CD1c-positive myeloid dendritic cell (primary cell): ENCODE measurements around the gene KRTAP21-2.
"Not testable (repeated sequence)": the region's sequence is repeated elsewhere in the genome, so short reads cannot be mapped to it uniquely, and the experiment has no call there.

Source experiments
- DNase-seq: peaks from one replicate; pipeline ENCODE4 v3.0.0-alpha.2; 2016; ENCODE audit errors: extremely low spot score

KRTAP21-2 gene

GRCh38 chr21:30747159-30747558 lies at the start of gene KRTAP21-2:
Gene KRTAP21-2 (minus strand): TSS chr21:30747259. CDS start chr21:30747202, 57 bp downstream.
- DNase-seq = no peak

GRCh38 chr21:30793581-30794314 lies 46.7 kb upstream of the KRTAP21-2 start:
- no peak for DNase-seq

GRCh38 chr21:30779249-30779648 lies 32.2 kb upstream of the KRTAP21-2 start:
- no peak for DNase-seq

GRCh38 chr21:30769724-30770431 lies 22.8 kb upstream of the KRTAP21-2 start:
- no peak for DNase-seq

DNA sequence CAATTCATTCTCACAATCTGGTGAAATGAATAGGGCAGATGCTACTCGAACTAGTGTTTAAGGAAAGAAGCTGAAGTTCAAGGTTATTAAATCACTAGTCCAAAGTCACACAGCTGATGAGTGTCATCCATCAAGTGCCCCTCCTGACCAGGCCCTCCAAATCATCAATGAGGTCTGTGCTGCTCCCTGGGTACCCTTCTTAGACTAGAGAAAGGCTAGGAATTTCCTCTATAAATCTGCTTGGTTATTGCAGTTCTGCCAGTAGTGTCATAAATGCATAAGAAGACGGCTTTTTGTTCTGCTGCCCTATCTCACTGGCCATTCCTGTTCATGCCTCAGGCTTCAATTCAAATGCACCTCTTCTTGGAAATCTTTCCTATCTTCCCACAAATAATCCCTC lies 13.7 kb upstream of the KRTAP21-2 start:
- no peak for DNase-seq

DNA sequence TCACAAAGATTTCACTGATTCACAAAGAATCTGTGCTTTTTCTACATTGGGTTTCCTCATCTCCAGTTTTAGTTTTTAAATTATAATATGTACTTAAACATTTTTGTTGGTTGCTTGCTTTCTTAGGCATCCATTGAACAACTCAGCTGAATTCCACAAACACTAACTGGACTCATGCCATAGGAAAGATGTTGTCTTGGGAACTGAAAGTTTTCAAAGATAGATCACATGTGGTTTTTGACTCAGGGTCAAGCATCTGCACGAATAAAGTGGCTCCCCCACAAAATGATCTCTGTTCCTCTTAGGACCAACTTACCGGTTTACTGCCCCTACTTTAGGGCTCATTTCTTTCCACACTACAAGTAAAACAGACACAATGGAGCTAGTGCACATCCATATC lies 11.2 kb upstream of the KRTAP21-2 start:
- DNase-seq = no peak

GRCh38 chr21:30755328-30755727 lies 8.3 kb upstream of the KRTAP21-2 start, which contains the start of gene KRTAP21-1:
Gene KRTAP21-1 (minus strand): TSS chr21:30755428. CDS start chr21:30755378, 50 bp downstream.
- DNase-seq = not testable (repeated sequence)

DNA sequence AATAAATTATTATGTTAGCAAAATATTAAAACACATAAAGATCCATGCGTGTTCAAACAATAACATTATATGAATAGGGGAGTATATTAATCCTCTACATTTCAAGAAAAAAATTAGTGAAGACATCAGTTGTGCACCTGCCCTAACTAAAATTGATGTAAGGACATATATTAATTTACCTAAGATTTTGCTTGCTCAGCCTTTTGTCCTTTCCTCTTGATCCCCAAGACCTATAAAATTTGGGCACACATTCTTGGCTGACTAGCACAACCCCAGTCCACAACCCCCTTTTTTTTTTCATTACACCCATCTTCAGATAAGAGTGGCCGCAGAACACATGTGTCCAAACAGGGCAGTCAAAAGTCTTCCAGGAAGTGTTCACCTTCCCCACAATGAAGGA lies 6.6 kb downstream of the KRTAP21-2 start:
- no peak for DNase-seq

- no peak for DNase-seq
These were observed 14.0 kb downstream of the KRTAP21-2 start for GRCh38 chr21:30733026-30733425.

DNA sequence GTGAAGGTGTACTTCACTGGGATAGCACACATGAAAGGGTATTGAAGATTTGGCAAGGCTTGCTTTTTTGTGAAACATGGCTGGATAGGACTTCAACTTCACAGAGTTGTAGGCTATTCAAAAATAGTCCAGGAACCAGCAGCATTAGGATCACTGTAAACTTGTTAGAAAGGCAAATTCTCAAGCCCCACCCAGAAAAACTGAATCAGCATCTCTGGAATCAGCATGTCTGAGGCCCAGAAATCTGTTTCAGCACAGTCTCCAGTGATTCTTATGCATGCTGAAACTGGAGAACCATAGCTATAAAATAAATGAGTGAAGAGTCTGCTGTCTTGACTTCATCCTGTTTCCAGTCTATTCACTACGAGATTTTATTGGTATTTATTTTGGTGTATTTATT lies 20.3 kb downstream of the KRTAP21-2 start:
- DNase-seq = no peak

DNA sequence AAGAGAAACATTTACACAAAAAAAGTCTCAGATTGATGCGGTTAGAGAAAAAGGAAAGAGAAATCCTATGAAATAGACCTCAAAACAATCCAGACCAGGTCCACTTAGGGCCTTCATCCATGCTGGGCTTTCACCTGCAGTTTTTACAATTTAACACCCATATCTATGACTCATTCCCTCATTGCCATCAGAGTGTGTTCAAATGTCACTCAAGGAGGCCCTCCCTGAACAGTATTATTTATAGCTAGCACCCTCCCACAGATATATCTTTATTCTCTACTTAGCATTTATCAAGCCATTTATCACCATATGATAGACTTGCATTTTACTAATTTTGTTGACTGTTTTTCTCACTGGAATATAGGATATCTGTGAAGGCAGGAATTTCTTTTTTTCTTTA lies 27.7 kb downstream of the KRTAP21-2 start:
- no peak for DNase-seq

DNA sequence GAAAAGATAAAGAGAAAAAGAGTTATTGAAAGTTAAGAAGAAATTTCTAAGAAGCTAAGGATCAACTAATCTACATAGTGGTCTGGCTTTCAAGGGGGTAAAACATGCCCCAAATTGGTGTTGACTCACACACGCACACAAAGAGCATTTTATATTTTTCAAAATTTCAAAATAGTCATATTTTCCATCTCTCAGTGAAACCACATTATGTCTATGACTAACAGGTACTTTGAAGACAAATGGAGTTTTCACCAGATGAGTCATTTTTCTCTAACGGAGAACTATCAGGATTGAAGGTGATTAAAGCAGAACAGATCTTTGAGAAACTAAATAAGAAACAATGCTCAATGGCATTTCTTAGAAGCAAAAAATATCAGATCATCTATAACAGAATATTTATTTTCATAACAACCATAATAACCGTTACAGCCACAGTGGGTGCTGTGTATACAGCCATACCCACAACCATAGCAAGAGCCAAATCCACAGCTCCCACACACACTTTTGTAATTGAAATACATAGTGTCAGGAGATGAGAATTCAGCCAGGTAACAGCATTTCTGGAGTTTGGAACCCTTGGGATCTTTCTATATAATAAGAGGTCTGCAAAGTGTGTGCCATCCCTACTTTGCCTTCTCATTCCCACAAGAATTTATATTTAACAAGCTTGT lies 28.7 kb downstream of the KRTAP21-2 start, which contains the start of gene KRTAP21-3:
TSS of gene KRTAP21-3 (minus strand) at position 539 of the 671 bp plus-strand sequence. CDS start at position 521, 18 bp downstream.
- no peak for DNase-seq

- DNase-seq = no peak
These were observed 30.0 kb downstream of the KRTAP21-2 start for GRCh38 chr21:30717105-30717504.

GRCh38 chr21:30714946-30715345 lies 32.1 kb downstream of the KRTAP21-2 start:
- no peak for DNase-seq

DNA sequence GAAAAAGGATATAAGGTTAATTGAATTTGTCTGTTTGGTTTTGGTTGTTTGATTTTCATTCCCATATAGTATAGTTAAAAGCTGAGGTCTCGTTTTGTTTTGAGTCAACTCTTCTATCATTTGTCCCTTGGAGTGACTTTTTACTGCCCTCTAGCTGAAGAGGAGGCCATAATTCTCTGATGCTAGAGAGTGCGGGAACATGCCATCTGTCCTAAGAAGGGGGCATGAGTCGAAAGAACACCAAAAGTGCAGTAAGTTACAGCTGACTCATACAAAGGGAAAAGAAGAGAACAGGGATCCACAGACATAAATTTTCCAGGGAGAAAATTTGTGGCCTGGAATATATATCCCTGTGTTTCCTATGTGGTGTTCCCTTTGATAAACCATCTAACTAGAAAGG lies 32.6 kb downstream of the KRTAP21-2 start:
- no peak for DNase-seq

DNA sequence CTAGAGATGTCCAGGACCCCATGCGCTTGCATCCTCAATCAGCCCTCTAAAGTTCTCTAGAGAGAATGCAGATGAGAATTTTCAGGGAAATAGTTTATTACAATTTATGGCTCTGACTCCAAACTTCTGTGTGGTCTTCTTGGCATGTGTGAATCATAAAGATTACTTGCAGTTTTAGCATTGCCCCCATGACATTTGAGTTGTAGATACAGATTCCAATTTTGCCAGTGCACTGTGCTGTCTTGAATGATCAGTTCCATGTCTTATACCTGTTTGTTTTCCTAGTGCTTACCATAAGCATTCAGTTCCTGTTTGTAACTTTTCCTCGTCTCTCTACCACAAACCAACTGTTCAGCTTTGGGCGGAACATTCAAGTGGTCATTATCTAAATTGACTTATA lies 33.3 kb downstream of the KRTAP21-2 start:
- no peak for DNase-seq

GRCh38 chr21:30710499-30710898 lies 36.6 kb downstream of the KRTAP21-2 start:
- no peak for DNase-seq

GRCh38 chr21:30707409-30707808 lies 39.6 kb downstream of the KRTAP21-2 start:
- DNase-seq = no peak
